ENCODE measurements around the gene GRK4. TPM values are rescaled to one million over a fixed set of nuclear protein-coding genes. Genes with fewer than 3 reads are reported as not detected.

The GRK4 gene
- total and polyA plus RNA-seq, 2 of the 4 experiments (the other 2 are of a cell fraction) = 1.6 to 2.2 TPM

DNA sequence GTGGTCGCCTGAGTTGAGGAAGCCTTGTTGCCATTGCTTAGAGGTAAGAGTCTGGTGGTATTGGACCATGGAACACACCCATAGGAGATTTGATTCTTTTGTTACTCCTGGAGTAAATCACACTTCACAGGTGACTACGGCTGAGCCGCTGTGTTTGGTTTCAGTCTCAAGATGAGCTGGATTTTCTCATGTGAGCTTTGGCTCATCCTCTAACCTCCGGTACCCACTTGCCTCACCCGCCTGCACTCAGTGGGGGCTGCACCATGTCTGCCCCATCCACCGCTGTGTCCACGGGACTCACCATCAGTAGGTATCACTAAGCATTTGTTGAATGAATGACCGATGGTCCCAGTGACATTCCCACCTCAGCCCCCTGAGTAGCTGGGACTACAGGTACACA is 58.3 kb downstream of the GRK4 start:
- H2BK5ac ChIP-seq (ENCODE audit: low read depth, low read length, poor library complexity, severe bottlenecking) = no peak overlapping the region
- no peaks in the 10 kb centered on the region for H4K20me1 ChIP-seq (ENCODE audit: insufficient read depth, low read length)
- no peak overlapping the region for H4K5ac ChIP-seq (ENCODE audit: low read depth, low read length)
- intact Hi-C loops (cut with micrococcal nuclease) (no loop called here), in situ Hi-C loops (cut with MboI; ENCODE audit: low sequenced_read_pairs) (no loop called here), dilution Hi-C loops (cut with HindIII; ENCODE audit: low sequenced_read_pairs, unreplicated experiment) (no loop called here)
- no peaks in the 10 kb centered on the region for H3K9me1 ChIP-seq (ENCODE audit: insufficient read depth, low read length)
- H3K56ac ChIP-seq (ENCODE audit: extremely low read depth, insufficient read depth, low read length) = no peak overlapping the region
- H3K36me3 ChIP-seq (ENCODE audit: control insufficient read depth, insufficient read depth, low read length) = no peaks in the 10 kb centered on the region
- no peak overlapping the region for H3K4me2 ChIP-seq (ENCODE audit: low read depth, low read length)
- no peaks in the 10 kb centered on the region for H3K79me1 ChIP-seq (ENCODE audit: low read depth in 1 of 2, low read length in 2 of 2)
- no peak for ATAC-seq (ENCODE audit: low read depth)
- no TSS peak for BruUV-seq (replicated peaks)
- H3K4ac ChIP-seq (ENCODE audit: low read depth, low read length) = no peak overlapping the region
- WGBS, 2 experiments (ENCODE audit: extremely low coverage in 2 of 2, insufficient read length in 1 of 2) = 87% methylated on average over 7 of the region's 8 CpGs; no CpG with 5 or more reads in 1 of the 2 experiments
- H3K9me3 ChIP-seq (ENCODE audit: control insufficient read depth, insufficient read depth, low read length) = peaks cover 7% of the 10 kb centered on the region
- POLR2A ChIA-PET (ENCODE audit: unreplicated experiment) = no interaction called here
- H2BK15ac ChIP-seq (ENCODE audit: low read depth, low read length) = no peak overlapping the region
- H3K9ac ChIP-seq (ENCODE audit: low read depth, low read length) = no peak overlapping the region
- H3K4me3 ChIP-seq (ENCODE audit: insufficient read depth, low read depth, low read length) = no peak overlapping the region
- H4K8ac ChIP-seq (ENCODE audit: low read depth in 2 of 2, low read length in 2 of 2) = no peak overlapping the region
- no peak overlapping the region for H2AFZ ChIP-seq (replicated peaks; ENCODE audit: low read length, poor library complexity)
- no peak overlapping the region for H2BK120ac ChIP-seq (ENCODE audit: low read depth, low read length)
- H2BK20ac ChIP-seq (ENCODE audit: low read depth, low read length) = no peak overlapping the region
- no peaks in the 10 kb centered on the region for H3K4me1 ChIP-seq (ENCODE audit: control insufficient read depth, insufficient read depth, low read length)
- H3K23ac ChIP-seq (ENCODE audit: low read depth, low read length) = no peak overlapping the region
- no peak overlapping the region for H2AK9ac ChIP-seq (replicated peaks; ENCODE audit: low read depth, low read length, poor library complexity)
- H2AK5ac ChIP-seq (ENCODE audit: low read depth, low read length) = no peak overlapping the region
- H3K18ac ChIP-seq (ENCODE audit: low read depth, low read length) = no peak overlapping the region
- no peak overlapping the region for H4K91ac ChIP-seq (ENCODE audit: insufficient read depth, low read depth, low read length)
- H3K14ac ChIP-seq (replicated peaks; ENCODE audit: low read depth, low read length) = no peak overlapping the region
- H3K27me3 ChIP-seq (ENCODE audit: control insufficient read depth, insufficient read depth, low read length) = peaks cover 37% of the 10 kb centered on the region
- no peak overlapping the region for H3K27ac ChIP-seq (ENCODE audit: insufficient read depth, low read length)
- CTCF ChIA-PET = interaction anchor here (0.6 kb wide), 1 partner anchor 172 kb away, joined by 3 read pairs; no protein-coding TSS in a partner anchor
- DNase-seq = no peak
- no peak for TF ChIP-seq RFX5 (IDR thresholded peaks at IDR 0.05; ENCODE audit: low read depth, low read length)
- no peak for TF ChIP-seq MAZ (IDR thresholded peaks at IDR 0.05; ENCODE audit: borderline replicate concordance, low read depth, low read length)
- TF ChIP-seq MXI1 (IDR thresholded peaks at IDR 0.05; ENCODE audit: borderline replicate concordance, low read depth, low read length) = no peak
- TF ChIP-seq, protein P1, sequence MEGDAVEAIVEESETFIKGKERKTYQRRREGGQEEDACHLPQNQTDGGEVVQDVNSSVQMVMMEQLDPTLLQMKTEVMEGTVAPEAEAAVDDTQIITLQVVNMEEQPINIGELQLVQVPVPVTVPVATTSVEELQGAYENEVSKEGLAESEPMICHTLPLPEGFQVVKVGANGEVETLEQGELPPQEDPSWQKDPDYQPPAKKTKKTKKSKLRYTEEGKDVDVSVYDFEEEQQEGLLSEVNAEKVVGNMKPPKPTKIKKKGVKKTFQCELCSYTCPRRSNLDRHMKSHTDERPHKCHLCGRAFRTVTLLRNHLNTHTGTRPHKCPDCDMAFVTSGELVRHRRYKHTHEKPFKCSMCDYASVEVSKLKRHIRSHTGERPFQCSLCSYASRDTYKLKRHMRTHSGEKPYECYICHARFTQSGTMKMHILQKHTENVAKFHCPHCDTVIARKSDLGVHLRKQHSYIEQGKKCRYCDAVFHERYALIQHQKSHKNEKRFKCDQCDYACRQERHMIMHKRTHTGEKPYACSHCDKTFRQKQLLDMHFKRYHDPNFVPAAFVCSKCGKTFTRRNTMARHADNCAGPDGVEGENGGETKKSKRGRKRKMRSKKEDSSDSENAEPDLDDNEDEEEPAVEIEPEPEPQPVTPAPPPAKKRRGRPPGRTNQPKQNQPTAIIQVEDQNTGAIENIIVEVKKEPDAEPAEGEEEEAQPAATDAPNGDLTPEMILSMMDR (conservative IDR thresholded peaks at IDR 0.05; ENCODE audit: low read depth, low read length) = no peak
- TF ChIP-seq SMC3 (IDR thresholded peaks at IDR 0.05; ENCODE audit: low read depth, low read length) = no peak
- TF ChIP-seq, protein P2, sequence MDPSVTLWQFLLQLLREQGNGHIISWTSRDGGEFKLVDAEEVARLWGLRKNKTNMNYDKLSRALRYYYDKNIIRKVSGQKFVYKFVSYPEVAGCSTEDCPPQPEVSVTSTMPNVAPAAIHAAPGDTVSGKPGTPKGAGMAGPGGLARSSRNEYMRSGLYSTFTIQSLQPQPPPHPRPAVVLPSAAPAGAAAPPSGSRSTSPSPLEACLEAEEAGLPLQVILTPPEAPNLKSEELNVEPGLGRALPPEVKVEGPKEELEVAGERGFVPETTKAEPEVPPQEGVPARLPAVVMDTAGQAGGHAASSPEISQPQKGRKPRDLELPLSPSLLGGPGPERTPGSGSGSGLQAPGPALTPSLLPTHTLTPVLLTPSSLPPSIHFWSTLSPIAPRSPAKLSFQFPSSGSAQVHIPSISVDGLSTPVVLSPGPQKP (IDR thresholded peaks at IDR 0.05; ENCODE audit: borderline replicate concordance, low read depth, low read length) = no peak
- no peak for TF ChIP-seq RCOR1 (IDR thresholded peaks at IDR 0.05; ENCODE audit: insufficient replicate concordance, low read length)
- no peak for TF ChIP-seq POLR2A (IDR thresholded peaks at IDR 0.05; ENCODE audit: low read depth, low read length)
- TF ChIP-seq RAD21 (IDR thresholded peaks at IDR 0.05; ENCODE audit: low read length) = no peak
- TF ChIP-seq MAFK (IDR thresholded peaks at IDR 0.05; ENCODE audit: low read depth, low read length) = no peak
- TF ChIP-seq BHLHE40 (IDR thresholded peaks at IDR 0.05; ENCODE audit: low read depth, low read length) = no peak
- no peak for TF ChIP-seq NFE2L2 (IDR thresholded peaks at IDR 0.05; ENCODE audit: low read depth, low read length)
- no peak for TF ChIP-seq CEBPB (IDR thresholded peaks at IDR 0.05; ENCODE audit: low read depth, low read length)
- TF ChIP-seq, protein P3, sequence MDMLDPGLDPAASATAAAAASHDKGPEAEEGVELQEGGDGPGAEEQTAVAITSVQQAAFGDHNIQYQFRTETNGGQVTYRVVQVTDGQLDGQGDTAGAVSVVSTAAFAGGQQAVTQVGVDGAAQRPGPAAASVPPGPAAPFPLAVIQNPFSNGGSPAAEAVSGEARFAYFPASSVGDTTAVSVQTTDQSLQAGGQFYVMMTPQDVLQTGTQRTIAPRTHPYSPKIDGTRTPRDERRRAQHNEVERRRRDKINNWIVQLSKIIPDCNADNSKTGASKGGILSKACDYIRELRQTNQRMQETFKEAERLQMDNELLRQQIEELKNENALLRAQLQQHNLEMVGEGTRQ (IDR thresholded peaks at IDR 0.05; ENCODE audit: low read depth, low read length) = no peak
- TF ChIP-seq FOS (IDR thresholded peaks at IDR 0.05; ENCODE audit: low read depth, low read length) = no peak
